ENCODE results near the gene MSANTD3.

DNA sequence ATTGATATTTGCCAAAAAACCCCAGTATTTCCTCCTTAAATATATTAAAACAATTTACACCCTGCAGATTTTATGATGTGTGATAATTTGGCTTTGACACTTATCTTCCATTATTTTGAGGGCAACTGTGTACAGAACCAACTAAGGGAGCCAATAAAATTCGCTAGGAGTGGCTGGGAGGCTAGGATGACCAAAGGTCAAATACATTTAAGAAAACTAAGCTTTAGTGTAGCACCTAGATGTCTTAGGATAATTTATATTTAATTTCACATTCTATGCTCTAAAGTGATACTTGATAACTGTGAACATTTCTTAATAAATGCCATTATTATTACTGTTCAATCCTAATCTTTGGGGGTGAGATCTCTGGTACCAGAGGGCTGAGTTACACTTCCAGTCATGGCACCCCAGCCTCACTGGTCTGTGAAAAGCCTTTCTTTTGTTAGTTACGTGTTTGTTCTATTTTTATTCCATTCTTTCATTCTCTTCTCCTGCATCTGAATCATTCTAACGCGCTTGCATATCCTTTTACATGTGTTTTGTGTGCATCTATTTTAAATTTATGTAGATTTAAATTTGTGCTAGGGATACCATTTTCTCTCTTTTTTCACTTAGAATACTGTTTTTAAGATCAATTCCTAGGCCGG lies 19.1 kb downstream of the MSANTD3 start:
- TF ChIP-seq, protein P1, sequence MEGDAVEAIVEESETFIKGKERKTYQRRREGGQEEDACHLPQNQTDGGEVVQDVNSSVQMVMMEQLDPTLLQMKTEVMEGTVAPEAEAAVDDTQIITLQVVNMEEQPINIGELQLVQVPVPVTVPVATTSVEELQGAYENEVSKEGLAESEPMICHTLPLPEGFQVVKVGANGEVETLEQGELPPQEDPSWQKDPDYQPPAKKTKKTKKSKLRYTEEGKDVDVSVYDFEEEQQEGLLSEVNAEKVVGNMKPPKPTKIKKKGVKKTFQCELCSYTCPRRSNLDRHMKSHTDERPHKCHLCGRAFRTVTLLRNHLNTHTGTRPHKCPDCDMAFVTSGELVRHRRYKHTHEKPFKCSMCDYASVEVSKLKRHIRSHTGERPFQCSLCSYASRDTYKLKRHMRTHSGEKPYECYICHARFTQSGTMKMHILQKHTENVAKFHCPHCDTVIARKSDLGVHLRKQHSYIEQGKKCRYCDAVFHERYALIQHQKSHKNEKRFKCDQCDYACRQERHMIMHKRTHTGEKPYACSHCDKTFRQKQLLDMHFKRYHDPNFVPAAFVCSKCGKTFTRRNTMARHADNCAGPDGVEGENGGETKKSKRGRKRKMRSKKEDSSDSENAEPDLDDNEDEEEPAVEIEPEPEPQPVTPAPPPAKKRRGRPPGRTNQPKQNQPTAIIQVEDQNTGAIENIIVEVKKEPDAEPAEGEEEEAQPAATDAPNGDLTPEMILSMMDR (IDR thresholded peaks at IDR 0.05; ENCODE audit: borderline replicate concordance, extremely low read depth, low read length, poor library complexity, severe bottlenecking): no peak
- TF ChIP-seq EZH2 (IDR thresholded peaks at IDR 0.05; ENCODE audit: borderline replicate concordance, low read depth, low read length, severe bottlenecking): no peak
